HepG2 (cell line): Measurements from ENCODE around the gene CDH8. TPM values are rescaled to one million over a fixed set of nuclear protein-coding genes. Genes with fewer than 3 reads are reported as not detected.

ENCODE experiments used
- ATAC-seq: fragments of 200-7000 bp; cut with Tn5 transposase; 3 replicates; pipeline ENCODE4 v1.9.1; 2020; ENCODE audit warnings: mild to moderate bottlenecking, moderate library complexity
- BruUV-seq: library from RNA; stranded (reverse); fragments of 400-500 nt; replicated peaks from 2 replicates; lab custom pipeline; 2021; lab: Mats Ljungman, UMichigan
- CTCF ChIA-PET: fragments of 300-600 bp; formaldehyde crosslinking; extraction: SDS; loops from one replicate; lab custom pipeline; 2021; ENCODE audit warnings: low total read pairs, inconsistent platforms, low intra/inter-chr PET ratio; lab: Yijun Ruan, JAX
- POLR2A ChIA-PET: fragments of 350-600 bp; sonication (Branson Sonifier 250); formaldehyde crosslinking; loops from one replicate; lab custom pipeline; 2020; ENCODE audit warnings: antibody characterized with exemption, inconsistent platforms; lab: Yijun Ruan, JAX
- DNase-seq: peaks from one replicate; pipeline ENCODE4 v3.0.0-alpha.2; 2015; ENCODE audit warnings: low spot score
- FAIRE-seq: peaks from 3 replicates; lab custom pipeline; 2011; peaks lifted over from hg19 to GRCh38; lab: Jason Lieb, UNC
- H2AFZ ChIP-seq: one replicate; pipeline ENCODE4 v1.6.1; 2011; ENCODE audit warnings: low read length, inconsistent platforms
- H3K27ac ChIP-seq: fragments of 300-600 bp; 3 replicates; pipeline ENCODE4 v1.8.0; 2011; ENCODE audit warnings: mixed run types, mild to moderate bottlenecking, mixed read lengths, low read length, inconsistent platforms; ENCODE audit not compliant: insufficient read depth; ENCODE audit errors: extremely low read length
- H3K27me3 ChIP-seq, 2 experiments: fragments of 200-600 bp in 1 of 2; 2 replicates in 1 of 2; 3 replicates in 1 of 2; pipeline versions ENCODE4 v1.6.0 to v1.8.0; 2011; ENCODE audit warnings: low read length in 2 of 2, mild to moderate bottlenecking in 2 of 2, moderate library complexity in 2 of 2, inconsistent platforms in 1 of 2; ENCODE audit not compliant: insufficient read depth in 2 of 2, control insufficient read depth in 1 of 2
- H3K36me3 ChIP-seq, 2 experiments: fragments of 200-600 bp in 1 of 2; replicated peaks in 1 of 2; 2 replicates in 1 of 2; 3 replicates in 1 of 2; pipeline versions ENCODE4 v1.5.1 to v1.8.0; 2011; ENCODE audit warnings: low read length in 2 of 2, inconsistent platforms in 1 of 2; ENCODE audit not compliant: insufficient read depth in 2 of 2, control insufficient read depth in 1 of 2
- H3K4me1 ChIP-seq: 2 replicates; pipeline ENCODE4 v1.5.1; 2012; ENCODE audit warnings: low read length, inconsistent platforms; ENCODE audit not compliant: insufficient read depth
- H3K4me2 ChIP-seq: 2 replicates; pipeline ENCODE4 v1.6.0; 2011; ENCODE audit warnings: low read depth, low read length, inconsistent platforms
- H3K4me3 ChIP-seq, 3 experiments: fragments of 200-600 bp in 1 of 3; sonication (generic), shearing (Covaris generic) in 1 of 3; replicated peaks in 1 of 3; 2 replicates each; pipeline ENCODE4 v1.5.1; 2011 to 2016; ENCODE audit warnings: low read length in 3 of 3, inconsistent platforms in 2 of 3, low read depth in 2 of 3, mild to moderate bottlenecking in 2 of 3, control low read depth in 1 of 3, mixed read lengths in 1 of 3; ENCODE audit not compliant: insufficient read depth in 1 of 3
- H3K79me2 ChIP-seq: one replicate; pipeline ENCODE4 v1.6.1; 2011; ENCODE audit warnings: low read length, inconsistent platforms; ENCODE audit not compliant: insufficient read depth
- H3K9ac ChIP-seq: 2 replicates; pipeline ENCODE4 v1.6.0; 2011; ENCODE audit warnings: mild to moderate bottlenecking, low read depth, low read length, inconsistent platforms; ENCODE audit not compliant: insufficient read depth
- H3K9me3 ChIP-seq: 2 replicates; pipeline ENCODE4 v1.5.1; 2012; ENCODE audit warnings: mild to moderate bottlenecking, low read length
- H4K20me1 ChIP-seq: 2 replicates; pipeline ENCODE4 v1.6.0; 2011; ENCODE audit warnings: inconsistent platforms, mild to moderate bottlenecking, low read length, moderate library complexity; ENCODE audit not compliant: insufficient read depth
- AGO2 ChIP-seq: fragments of 200-400 bp; formaldehyde crosslinking; optimal IDR thresholded peaks from 2 replicates; pipeline ENCODE3; 2017; ENCODE audit warnings: mild to moderate bottlenecking, low read depth, low read length, moderate library complexity
- BATF2 ChIP-seq: sonication (generic); formaldehyde crosslinking; IDR thresholded peaks from 2 replicates; pipeline ENCODE4 v1.8.0; 2022; ENCODE audit warnings: mild to moderate bottlenecking, missing genetic modification reagents, moderate library complexity
- HINFP ChIP-seq: sonication (generic); formaldehyde crosslinking; IDR thresholded peaks from 2 replicates; pipeline ENCODE4 v1.4.0; 2020; ENCODE audit warnings: low read depth, mild to moderate bottlenecking, missing genetic modification reagents
- IKZF5 ChIP-seq: IDR thresholded peaks from 2 replicates; pipeline ENCODE4 v1.6.1; 2018; ENCODE audit warnings: missing genetic modification reagents, mild to moderate bottlenecking, missing compliant biosample characterization
- JUN ChIP-seq: sonication (generic); formaldehyde crosslinking; IDR thresholded peaks from 2 replicates; pipeline ENCODE4 v1.4.0; 2020; ENCODE audit warnings: mild to moderate bottlenecking, missing genetic modification reagents
- MAFF ChIP-seq: IDR thresholded peaks from 2 replicates; pipeline ENCODE4 v1.6.1; 2011; ENCODE audit warnings: low read depth, low read length, improper control_type of control experiment
- MAFK ChIP-seq, 2 experiments: IDR thresholded peaks in 1 of 2; conservative IDR thresholded peaks in 1 of 2; 2 replicates each; pipeline ENCODE4 v1.6.1; 2011; ENCODE audit warnings: improper control_type of control experiment in 2 of 2, low read length in 2 of 2
- MYNN ChIP-seq: sonication (generic); formaldehyde crosslinking; IDR thresholded peaks from 2 replicates; pipeline ENCODE4 v1.4.0; 2020; ENCODE audit warnings: mild to moderate bottlenecking, low read depth, missing genetic modification reagents
- PCBP2 ChIP-seq: fragments of 200-400 bp; formaldehyde crosslinking; optimal IDR thresholded peaks from 2 replicates; pipeline ENCODE3; 2018; ENCODE audit warnings: low read length, low read depth; ENCODE audit not compliant: poor library complexity, severe bottlenecking
- ZBTB1 ChIP-seq: sonication (generic); formaldehyde crosslinking; IDR thresholded peaks from 2 replicates; pipeline ENCODE4 v1.4.0; 2020; ENCODE audit warnings: missing genetic modification reagents, borderline replicate concordance
- ZFP90 ChIP-seq: sonication (generic); formaldehyde crosslinking; IDR thresholded peaks from 2 replicates; pipeline ENCODE4 v1.8.0; 2022; ENCODE audit warnings: missing genetic modification reagents, mild to moderate bottlenecking, inconsistent platforms, borderline replicate concordance
- ZNF550 ChIP-seq: sonication (generic); formaldehyde crosslinking; IDR thresholded peaks from 2 replicates; pipeline ENCODE4 v1.4.0; 2020; ENCODE audit warnings: mild to moderate bottlenecking, missing genetic modification reagents, borderline replicate concordance
- ZNF562 ChIP-seq: sonication (generic); formaldehyde crosslinking; IDR thresholded peaks from 2 replicates; pipeline ENCODE4 v1.8.0; 2022; ENCODE audit warnings: missing genetic modification reagents, borderline replicate concordance
- ZNF574 ChIP-seq: sonication (generic); formaldehyde crosslinking; IDR thresholded peaks from 2 replicates; pipeline ENCODE4 v1.4.0; 2020; ENCODE audit warnings: missing genetic modification reagents
- ZNF607 ChIP-seq: sonication (generic); formaldehyde crosslinking; IDR thresholded peaks from 2 replicates; pipeline ENCODE4 v1.5.1; 2020; ENCODE audit warnings: missing genetic modification reagents, mild to moderate bottlenecking, borderline replicate concordance
- WGBS: methylation state at CpG from one replicate; pipeline ENCODE4 v1.1.6; 2017; ENCODE audit warnings: low lambda C conversion rate; 5-methylcytosine and 5-hydroxymethylcytosine counted together
- in situ Hi-C: cut with HindIII; loops from 2 replicates; pipeline ENCODE4 v1.10.0; 2017; ENCODE audit warnings: low pct_unique_long_range_greater_than_20kb; ENCODE audit not compliant: extremely low pct_ligation_motif_present
- intact Hi-C: fragments of 100-400 bp; cut with micrococcal nuclease; formaldehyde crosslinking; loops from one replicate; pipeline ENCODE4 v1.10.0; 2022; ENCODE audit not compliant: unreplicated experiment
- polyA plus RNA-seq, 8 experiments: library from polyadenylated mRNA; depleted of rRNA in 3 of 8; stranded (reverse) in 7 of 8; unstranded in 1 of 8; fragments of >200 nt; fragmentation: Illumina TruSeq in 4 of 8; extraction: Trizol in 4 of 8; gene quantifications; 2 replicates each; pipeline versions ENCODE4 v1.2.1 to v1.2.3, GENCODE V29; 2011 to 2016; ENCODE audit warnings: low read depth in 4 of 8, missing spikeins in 1 of 8, mixed read lengths in 1 of 8; ENCODE audit not compliant: insufficient read depth in 1 of 8
- total RNA-seq, 5 experiments: library from RNA; depleted of rRNA; stranded (reverse); fragments of >200 nt; fragmentation: Illumina TruSeq; extraction: Trizol; gene quantifications; 2 replicates each; pipeline ENCODE4 v1.2.3, GENCODE V29; 2016; ENCODE audit warnings: low read depth in 1 of 5

The CDH8 gene
- total and polyA plus RNA-seq, 2 of the 13 experiments (the other 11 are each of a cell fraction or from before 2014, with no cell fraction given) = not detected

- TF ChIP-seq IKZF5 (CRISPR knock-in tag) = no peak
- TF ChIP-seq JUN (CRISPR knock-in tag) = no peak
- no peak for TF ChIP-seq ZNF562 (CRISPR knock-in tag)
- no peak for TF ChIP-seq ZNF574 (CRISPR knock-in tag)
Observed at GRCh38 chr16:61617219-61617783, 418.9 kb downstream of the CDH8 start (continued).

- no TSS peak for BruUV-seq
- Histone ChIP-seq H3K9me3 (peaks cover 9% of the 10 kb centered on the region; the same call in 1 of the 2 replicates), H3K27me3 (no peaks in the 10 kb centered on the region), H3K79me2 (no peaks in the 10 kb centered on the region), H2AFZ (no peak overlapping the region), H3K4me2 (no peak overlapping the region), H3K9ac (no peak overlapping the region), H3K4me3 (no peak overlapping the region), H3K4me1 (no peaks in the 10 kb centered on the region), H3K36me3 (no peaks in the 10 kb centered on the region), H3K27ac (no peak overlapping the region)
- POLR2A ChIA-PET = no interaction called here
- WGBS = 5% methylated on average over 2 of the region's 2 CpGs
- CTCF ChIA-PET = no interaction called here
- in situ Hi-C loops = no loop called here
- ATAC-seq = no peak
- intact Hi-C loops = no loop called here
- FAIRE-seq = no peak
- TF ChIP-seq MAFF = peak; percentile 93
- no peak for TF ChIP-seq ZNF550
- TF ChIP-seq IKZF5 (CRISPR knock-in tag) = no peak
- no peak for TF ChIP-seq MYNN (CRISPR knock-in tag)
- TF ChIP-seq HINFP (CRISPR knock-in tag) = no peak
- peak; percentile 89 to 96 for TF ChIP-seq MAFK (conservative IDR thresholded peaks at IDR 0.05 in 1 of 2, IDR thresholded peaks at IDR 0.05 in 1 of 2; ENCODE audit: low read length in 2 of 2)
- TF ChIP-seq ZNF607 (CRISPR knock-in tag) = no peak
- TF ChIP-seq AGO2 = no peak
- TF ChIP-seq ZFP90 (CRISPR knock-in tag) = no peak
- no peak for TF ChIP-seq ZBTB1 (CRISPR knock-in tag)
- no peak for TF ChIP-seq PCBP2
- no peak for TF ChIP-seq BATF2 (CRISPR knock-in tag)
- TF ChIP-seq, all 625 proteins: peak for 2
- DNase-seq = no peak
- H4K20me1 ChIP-seq = no peaks in the 10 kb centered on the region
Observed at GRCh38 chr16:61616088-61616487, 420.1 kb downstream of the CDH8 start.
